Inferior parietal cortex (tissue), 1 donor: Measurements from ENCODE around the gene GDPD4.

Experiments
- DNase-seq: peaks from one replicate; pipeline ENCODE4 v3.0.0-alpha.2; 2016; ENCODE audit errors: extremely low spot score

The GDPD4 gene

GRCh38 chr11:77206264-77207018 lies 95.0 kb downstream of the GDPD4 start:
- no peak for DNase-seq

GRCh38 chr11:77205467-77206263 lies 95.8 kb downstream of the GDPD4 start:
- no peak for DNase-seq

- no peak for DNase-seq
Measured at GRCh38 chr11:77204754-77205466, 96.6 kb downstream of the GDPD4 start.

- no peak for DNase-seq
Measured at GRCh38 chr11:77203901-77204753, 97.4 kb downstream of the GDPD4 start.

GRCh38 chr11:77202941-77203900 lies 98.3 kb downstream of the GDPD4 start:
- DNase-seq: no peak

GRCh38 chr11:77201991-77202841 lies 99.3 kb downstream of the GDPD4 start:
- DNase-seq: no peak

GRCh38 chr11:77201370-77201769 lies 100.1 kb downstream of the GDPD4 start:
- DNase-seq: no peak

GRCh38 chr11:77200351-77201268 lies 100.9 kb downstream of the GDPD4 start:
- no peak for DNase-seq

- no peak for DNase-seq
Measured at GRCh38 chr11:77199137-77199745, 102.2 kb downstream of the GDPD4 start.

- no peak for DNase-seq
Measured at GRCh38 chr11:77198440-77198849, 103.0 kb downstream of the GDPD4 start.

GRCh38 chr11:77197626-77198320 lies 103.7 kb downstream of the GDPD4 start:
- no peak for DNase-seq

GRCh38 chr11:77196961-77197360 lies 104.5 kb downstream of the GDPD4 start:
- DNase-seq: no peak

GRCh38 chr11:77195071-77195755 lies 106.3 kb downstream of the GDPD4 start:
- DNase-seq: no peak

- no peak for DNase-seq
Measured at GRCh38 chr11:77193911-77194830, 107.3 kb downstream of the GDPD4 start.

GRCh38 chr11:77193167-77193566 lies 108.3 kb downstream of the GDPD4 start:
- no peak for DNase-seq
